ENCODE data around the gene SLC12A7.

GRCh38 chr5:1016476-1016875 lies 95.4 kb downstream of the SLC12A7 start:
- TF ChIP-seq, protein P1, sequence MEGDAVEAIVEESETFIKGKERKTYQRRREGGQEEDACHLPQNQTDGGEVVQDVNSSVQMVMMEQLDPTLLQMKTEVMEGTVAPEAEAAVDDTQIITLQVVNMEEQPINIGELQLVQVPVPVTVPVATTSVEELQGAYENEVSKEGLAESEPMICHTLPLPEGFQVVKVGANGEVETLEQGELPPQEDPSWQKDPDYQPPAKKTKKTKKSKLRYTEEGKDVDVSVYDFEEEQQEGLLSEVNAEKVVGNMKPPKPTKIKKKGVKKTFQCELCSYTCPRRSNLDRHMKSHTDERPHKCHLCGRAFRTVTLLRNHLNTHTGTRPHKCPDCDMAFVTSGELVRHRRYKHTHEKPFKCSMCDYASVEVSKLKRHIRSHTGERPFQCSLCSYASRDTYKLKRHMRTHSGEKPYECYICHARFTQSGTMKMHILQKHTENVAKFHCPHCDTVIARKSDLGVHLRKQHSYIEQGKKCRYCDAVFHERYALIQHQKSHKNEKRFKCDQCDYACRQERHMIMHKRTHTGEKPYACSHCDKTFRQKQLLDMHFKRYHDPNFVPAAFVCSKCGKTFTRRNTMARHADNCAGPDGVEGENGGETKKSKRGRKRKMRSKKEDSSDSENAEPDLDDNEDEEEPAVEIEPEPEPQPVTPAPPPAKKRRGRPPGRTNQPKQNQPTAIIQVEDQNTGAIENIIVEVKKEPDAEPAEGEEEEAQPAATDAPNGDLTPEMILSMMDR (IDR thresholded peaks at IDR 0.05) = no peak
- TF ChIP-seq EP300 (IDR thresholded peaks at IDR 0.05) = no peak

Data from ovary (tissue), 3 donors.